Endometrium (tissue), 2 donors: ENCODE measurements around the gene ZNF619.
"Not testable (repeated sequence)": the region's sequence is repeated elsewhere in the genome, so short reads cannot be mapped to it uniquely, and the experiment has no call there.

Experiments
- FAIRE-seq: peaks from 2 replicates; lab custom pipeline; 2012; peaks lifted over from hg19 to GRCh38; lab: Jason Lieb, UNC
- donor health status: control.
- donor health status: control.

ZNF619 gene

GRCh38 chr3:40476478-40477470 is at the start of gene ZNF619:
Gene ZNF619 (plus strand): TSS chr3:40477122. CDS start chr3:40477980, 858 bp downstream.
- no peak for FAIRE-seq

DNA sequence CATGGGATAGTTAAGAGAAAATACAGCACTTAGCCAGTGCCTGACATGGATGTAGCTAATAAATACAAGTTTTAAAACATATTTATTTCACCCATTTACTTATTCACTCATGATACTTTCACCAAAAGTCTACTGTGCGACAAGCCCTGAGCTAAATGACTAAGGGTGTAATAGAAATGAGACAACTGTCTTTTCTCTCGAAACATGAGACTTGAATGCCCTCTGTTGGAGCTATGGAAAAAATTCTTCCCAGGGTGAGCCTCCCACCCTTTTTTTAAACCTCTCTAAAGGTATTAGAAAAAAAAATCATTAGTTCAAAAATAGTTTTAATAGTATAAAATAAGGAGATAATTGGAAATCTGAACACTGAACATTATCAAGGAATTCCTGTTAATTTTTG is 44.1 kb upstream of the ZNF619 start:
- FAIRE-seq, result no peak

- FAIRE-seq, result no peak
Measured at GRCh38 chr3:40437889-40438288, 39.0 kb upstream of the ZNF619 start.

- FAIRE-seq, result no peak
Measured at GRCh38 chr3:40445062-40445461, 31.9 kb upstream of the ZNF619 start.

DNA sequence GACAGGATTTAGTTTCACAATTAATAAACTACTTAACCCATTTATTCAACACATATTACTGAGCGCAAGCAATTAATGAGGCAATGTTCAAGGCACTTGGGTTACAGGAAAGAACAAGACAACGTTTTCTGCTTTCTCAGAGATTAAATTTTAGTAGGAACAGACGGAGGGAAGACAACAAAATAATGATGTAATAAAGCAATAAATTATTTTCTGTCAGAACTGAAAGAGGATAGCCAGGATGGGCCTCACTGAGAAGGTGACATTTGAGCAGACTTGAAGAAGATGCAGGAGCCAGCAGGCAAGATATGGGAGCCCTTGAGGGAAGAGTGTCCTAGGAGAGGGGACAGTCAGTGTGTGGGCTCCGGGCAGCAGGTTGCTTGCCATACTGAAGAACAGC is 31.0 kb upstream of the ZNF619 start:
- no peak for FAIRE-seq

- no peak for FAIRE-seq
Measured at GRCh38 chr3:40450438-40450837, 26.5 kb upstream of the ZNF619 start.

- no peak for FAIRE-seq
Measured at GRCh38 chr3:40451551-40451950, 25.4 kb upstream of the ZNF619 start.

DNA sequence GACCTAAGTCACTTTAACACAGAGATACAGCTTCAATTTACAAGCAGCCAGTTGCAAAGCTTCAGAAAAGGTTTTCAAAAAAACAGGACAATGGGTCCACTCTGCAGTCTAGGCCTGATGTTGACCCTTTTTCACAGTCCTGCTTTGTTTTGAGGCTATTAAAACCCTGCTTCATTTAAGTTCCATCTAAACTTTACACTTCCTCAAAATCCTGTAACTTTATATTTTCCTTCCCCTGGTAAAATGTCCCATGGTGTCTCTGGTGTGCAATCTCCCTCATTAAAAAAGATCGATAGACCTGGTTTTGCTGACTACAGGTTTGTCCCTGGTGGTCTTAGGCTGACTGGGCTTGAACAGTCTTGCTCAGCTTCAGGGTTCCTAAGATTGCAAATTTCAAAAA is 24.9 kb upstream of the ZNF619 start:
- FAIRE-seq, result no peak

DNA sequence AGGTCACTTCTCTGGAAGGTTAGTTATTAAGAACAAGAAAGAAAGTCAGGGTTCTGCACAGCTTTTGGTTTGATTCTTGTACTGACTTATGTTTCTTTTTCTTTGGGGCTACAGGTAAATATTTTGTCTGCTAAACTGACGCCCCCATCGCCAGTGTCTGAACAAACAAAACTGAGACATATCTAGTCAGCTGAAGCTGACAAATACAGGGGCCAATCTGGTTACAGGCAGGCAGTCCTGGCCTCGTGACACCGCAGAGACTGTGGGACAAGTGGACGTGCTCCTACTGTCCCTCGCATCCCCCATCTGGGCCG is 24.4 kb upstream of the ZNF619 start:
- FAIRE-seq, result no peak

GRCh38 chr3:40452876-40453730 is 23.8 kb upstream of the ZNF619 start:
- FAIRE-seq, result peak; percentile 99

DNA sequence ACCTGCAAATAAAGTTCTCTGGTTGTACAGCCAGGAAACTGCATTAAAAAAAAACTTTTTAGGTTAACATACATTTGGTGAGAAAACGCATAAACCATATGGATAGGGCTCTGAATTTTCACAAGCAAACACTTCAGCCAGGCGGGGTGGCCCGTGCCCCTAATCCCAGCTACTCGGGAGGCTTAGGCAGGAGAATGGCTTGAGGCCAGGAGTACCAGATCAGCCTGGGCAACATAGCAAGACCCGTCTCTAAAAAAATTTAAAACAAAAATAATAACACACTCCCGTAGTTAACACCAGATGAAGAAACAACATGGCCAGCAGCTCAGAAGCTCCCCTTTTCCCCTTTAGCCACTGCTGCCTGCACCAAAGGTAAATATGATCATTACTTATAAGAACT is 23.0 kb upstream of the ZNF619 start:
- FAIRE-seq, result no peak

- FAIRE-seq, result no peak
Measured at GRCh38 chr3:40455328-40455727, 21.6 kb upstream of the ZNF619 start.

DNA sequence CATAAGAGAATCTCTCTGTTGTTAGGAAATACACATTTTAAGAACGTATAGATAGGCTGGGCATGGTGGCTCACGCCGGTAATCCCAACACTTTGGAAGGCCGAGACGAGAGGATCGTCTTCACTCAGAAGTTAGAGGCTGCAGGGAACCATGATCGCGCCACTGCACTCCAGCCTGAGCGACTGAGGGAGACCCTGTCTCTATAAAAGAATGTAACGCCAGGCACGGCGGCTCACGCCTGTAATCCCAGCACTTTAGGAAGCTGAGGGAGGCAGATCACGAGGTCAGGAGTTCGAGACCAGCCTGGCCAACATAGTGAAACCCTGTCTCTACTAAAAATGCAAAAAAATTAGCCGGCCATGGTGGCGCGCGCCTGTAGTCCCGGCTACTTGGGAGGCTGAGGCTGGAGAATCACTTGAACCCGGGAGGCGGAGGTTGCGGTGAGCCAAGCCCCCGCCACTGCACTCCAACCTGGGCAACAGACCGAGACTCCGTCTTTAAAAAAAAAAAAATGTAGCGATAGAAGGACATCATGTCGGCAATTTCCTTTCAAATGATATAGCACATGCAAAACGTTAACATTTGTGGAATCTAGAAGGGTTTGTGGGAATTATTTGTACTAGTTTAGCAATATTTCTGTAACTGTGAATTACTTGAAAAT is 20.5 kb upstream of the ZNF619 start:
- FAIRE-seq, result no peak

GRCh38 chr3:40456940-40457823 is 19.7 kb upstream of the ZNF619 start, which contains the start of gene RPL14:
Gene RPL14 (plus strand): TSS chr3:40457339. CDS start chr3:40457472, 133 bp downstream.
- FAIRE-seq, result peak; percentile 37

GRCh38 chr3:40458473-40458872 is 18.4 kb upstream of the ZNF619 start:
- FAIRE-seq, result no peak

GRCh38 chr3:40460481-40460880 is 16.4 kb upstream of the ZNF619 start:
- not testable (repeated sequence) for FAIRE-seq

DNA sequence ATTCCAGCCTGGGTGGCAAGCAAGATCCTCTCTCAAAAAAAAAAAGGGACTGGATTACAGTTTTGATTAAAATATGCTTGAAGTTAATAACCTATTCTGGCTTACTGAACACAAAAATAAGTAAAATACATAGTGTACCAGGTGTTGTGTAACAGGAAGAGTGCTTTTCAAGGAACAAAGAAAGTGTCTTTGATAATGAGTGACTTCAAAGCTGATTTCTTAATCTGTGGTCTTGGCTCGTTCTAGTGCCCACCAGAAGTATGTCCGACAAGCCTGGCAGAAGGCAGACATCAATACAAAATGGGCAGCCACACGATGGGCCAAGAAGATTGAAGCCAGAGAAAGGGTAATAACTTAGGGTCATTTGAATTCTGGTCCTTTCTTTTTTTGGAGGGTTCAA is 15.8 kb upstream of the ZNF619 start:
- no peak for FAIRE-seq

DNA sequence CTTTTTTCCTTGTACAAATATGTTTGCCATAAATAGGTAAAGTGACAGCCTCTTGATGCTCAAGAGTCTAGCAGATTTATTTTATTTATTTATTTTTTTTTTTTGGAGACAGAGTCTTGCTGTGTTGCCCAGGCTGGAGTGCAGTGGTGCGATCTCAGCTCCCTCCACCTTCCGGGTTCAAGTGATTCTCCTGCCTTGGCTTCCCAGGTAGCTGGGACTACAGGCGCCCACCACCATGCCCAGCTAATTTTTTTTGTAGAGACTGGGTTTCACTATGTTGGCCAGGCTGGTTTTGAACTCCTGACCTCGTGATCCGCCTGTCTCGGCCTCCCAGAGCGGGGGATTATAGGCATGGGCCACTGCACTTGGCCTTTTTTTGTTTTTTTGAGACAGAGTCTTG is 14.1 kb upstream of the ZNF619 start:
- FAIRE-seq, result not testable (repeated sequence)

DNA sequence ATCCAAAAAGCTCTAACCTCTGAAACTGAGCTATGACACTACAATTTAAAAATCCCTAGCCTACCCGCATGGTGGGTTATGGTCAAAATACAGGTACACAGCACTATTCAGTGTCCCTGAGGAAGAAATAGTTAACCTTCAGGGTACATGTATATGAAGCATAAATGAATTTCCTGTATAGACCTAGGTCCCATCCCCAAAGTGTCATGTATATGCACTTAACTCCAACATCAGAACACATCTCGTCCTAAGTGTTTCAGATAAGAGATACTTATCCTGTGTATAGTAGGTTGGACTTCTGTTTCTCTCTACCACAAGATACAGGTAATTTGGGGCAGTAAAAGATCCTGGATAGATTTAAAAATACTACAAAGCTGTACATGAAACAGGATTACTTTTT is 13.3 kb upstream of the ZNF619 start:
- FAIRE-seq, result no peak

DNA sequence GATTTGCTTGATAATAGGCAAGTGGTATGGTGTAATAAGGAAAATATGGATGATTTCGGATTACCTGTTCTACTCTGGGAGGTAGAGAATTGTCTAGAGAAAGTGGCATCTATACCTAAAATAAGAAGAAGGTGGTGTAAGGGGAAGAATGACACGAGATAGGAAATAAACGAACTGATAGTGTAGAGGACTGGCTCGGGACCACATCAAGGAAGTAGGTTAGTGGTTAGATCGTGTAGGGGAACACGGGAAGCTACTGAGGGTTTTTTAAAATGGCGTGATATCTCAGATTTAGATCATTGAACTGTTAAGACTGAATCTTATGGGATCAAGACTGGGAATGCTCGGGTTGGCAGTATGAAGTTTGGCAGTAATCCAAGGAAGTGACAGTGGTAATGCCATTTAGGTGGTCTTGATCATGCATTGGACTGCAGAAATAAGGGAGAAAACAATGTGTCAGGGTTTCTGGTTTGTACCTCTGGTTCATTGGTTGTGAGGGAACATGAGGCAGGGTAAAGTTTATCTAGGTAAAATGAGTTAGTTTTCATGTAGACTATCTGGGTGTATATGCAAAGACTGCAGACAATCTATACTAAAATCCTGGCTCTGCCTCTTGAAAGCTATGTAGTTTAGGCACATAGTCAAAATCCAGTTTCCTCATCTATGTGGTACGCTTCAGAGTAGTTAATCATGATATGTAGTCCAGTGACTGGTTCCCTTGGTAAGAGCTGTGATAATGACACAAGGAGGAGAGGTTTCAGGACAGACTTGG is 12.4 kb upstream of the ZNF619 start:
- FAIRE-seq, result no peak

DNA sequence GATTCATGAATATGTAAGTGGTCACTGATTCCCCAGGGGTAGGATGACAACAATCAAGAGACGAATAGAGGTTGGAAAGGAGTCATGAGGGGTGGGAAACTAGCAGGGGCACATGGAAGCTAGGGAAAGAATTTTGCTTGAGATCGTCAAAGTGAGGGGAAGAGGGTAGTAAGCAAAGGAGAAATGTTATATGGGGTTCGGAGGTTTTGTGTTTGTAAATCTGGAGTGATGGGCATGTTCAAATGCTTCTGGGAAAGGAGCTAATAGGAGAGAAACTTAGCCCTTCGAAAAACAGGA is 11.9 kb upstream of the ZNF619 start:
- no peak for FAIRE-seq
